ENCODE data around the gene CCDC171. TPM values are rescaled to one million over a fixed set of nuclear protein-coding genes. Genes with fewer than 3 reads are reported as not detected.

CCDC171 gene
- total and polyA plus RNA-seq, 2 donors from 2014 or later: 1.2 to 5.1 TPM

- no peak for TF ChIP-seq CTCF (IDR thresholded peaks at IDR 0.05; ENCODE audit: borderline replicate concordance, extremely low read depth, insufficient read depth)
- intact Hi-C loops (cut with DNase I): no loop called here
- Histone ChIP-seq H3K27me3 (ENCODE audit: control insufficient read depth, insufficient read depth, low read length) (no peaks in the 10 kb centered on the region), H3K4me1 (ENCODE audit: control insufficient read depth in 2 of 3, insufficient read depth in 2 of 3, low read depth in 1 of 3, low read length in 3 of 3) (peaks cover 0 to 3% (median 0%) of the 10 kb centered on the region in 3 donors), H3K4me3 (ENCODE audit: low read length in 3 of 3) (no peak overlapping the region), H3K36me3 (ENCODE audit: control insufficient read depth in 2 of 3, insufficient read depth in 3 of 3, low read length in 3 of 3) (no peaks in the 10 kb centered on the region), H3K27ac (ENCODE audit: low read depth in 2 of 2, low read length in 2 of 2) (no peak overlapping the region), H3K9ac (ENCODE audit: low read length in 3 of 3) (no peak overlapping the region), H3K9me3 (ENCODE audit: control insufficient read depth in 2 of 3, insufficient read depth in 1 of 3, low read length in 3 of 3) (no peaks in the 10 kb centered on the region)
- FAIRE-seq: no peak
- no peak for DNase-seq
These were observed 9.6 kb upstream of the CCDC171 start for GRCh38 chr9:15543047-15543813.

- no peaks in the 10 kb centered on the region for H3K9me3 ChIP-seq (ENCODE audit: control insufficient read depth in 2 of 3, insufficient read depth in 1 of 3, low read length in 3 of 3)
- no peak for FAIRE-seq
- H3K36me3 ChIP-seq (ENCODE audit: control insufficient read depth in 2 of 3, insufficient read depth in 3 of 3, low read length in 3 of 3): no peaks in the 10 kb centered on the region
- H3K27me3 ChIP-seq (ENCODE audit: control insufficient read depth, insufficient read depth, low read length): no peaks in the 10 kb centered on the region
- H3K4me3 ChIP-seq (ENCODE audit: low read length in 3 of 3): no peak overlapping the region
- no peaks in the 10 kb centered on the region for H3K4me1 ChIP-seq (ENCODE audit: control insufficient read depth in 2 of 3, insufficient read depth in 2 of 3, low read depth in 1 of 3, low read length in 3 of 3)
- H3K27ac ChIP-seq (ENCODE audit: low read depth in 2 of 2, low read length in 2 of 2): no peak overlapping the region
- intact Hi-C loops (cut with DNase I): no loop called here
- H3K9ac ChIP-seq (ENCODE audit: low read length in 3 of 3): no peak overlapping the region
- no peak for DNase-seq
- no peak for TF ChIP-seq CTCF (IDR thresholded peaks at IDR 0.05; ENCODE audit: borderline replicate concordance, extremely low read depth, insufficient read depth)
These were observed 3.2 kb upstream of the CCDC171 start for GRCh38 chr9:15549611-15550010.

- intact Hi-C loops (cut with DNase I): no loop called here
- Histone ChIP-seq H3K9me3 (ENCODE audit: control insufficient read depth in 2 of 3, insufficient read depth in 1 of 3, low read length in 3 of 3) (no peaks in the 10 kb centered on the region), H3K36me3 (ENCODE audit: control insufficient read depth in 2 of 3, insufficient read depth in 3 of 3, low read length in 3 of 3) (no peaks in the 10 kb centered on the region), H3K27me3 (ENCODE audit: control insufficient read depth, insufficient read depth, low read length) (no peaks in the 10 kb centered on the region), H3K9ac (ENCODE audit: low read length in 3 of 3) (peak overlapping the region; percentile 54 to 87 (median 57)), H3K4me1 (ENCODE audit: control insufficient read depth in 2 of 3, insufficient read depth in 2 of 3, low read depth in 1 of 3, low read length in 3 of 3) (no peaks in the 10 kb centered on the region), H3K27ac (ENCODE audit: low read depth in 2 of 2, low read length in 2 of 2) (peak overlapping the region in 1 of 2 donors; percentile 78), H3K4me3 (ENCODE audit: low read length in 3 of 3) (peak overlapping the region; percentile 87 to 99 (median 88))
- FAIRE-seq (no peak), DNase-seq (no peak)
- no peak for TF ChIP-seq CTCF (IDR thresholded peaks at IDR 0.05; ENCODE audit: borderline replicate concordance, extremely low read depth, insufficient read depth)
These were observed 670 bp downstream of the CCDC171 start for GRCh38 chr9:15553528-15553898.

Data from kidney (tissue), 14 donors.